IMR-90 (cell line): Measurements from ENCODE around the gene KRT6A. TPM values are rescaled to one million over a fixed set of nuclear protein-coding genes. Genes with fewer than 3 reads are reported as not detected.

Experiments used
- ATAC-seq: fragments of 200-7000 bp; cut with Tn5 transposase; 2 replicates; pipeline ENCODE4 v1.9.1; 2020; ENCODE audit warnings: low read depth, mild to moderate bottlenecking, moderate library complexity
- BruUV-seq: library from RNA; stranded (reverse); fragments of 400-500 nt; replicated peaks from 2 replicates; lab custom pipeline; 2021; lab: Mats Ljungman, UMichigan
- CTCF ChIA-PET: fragments of 300-600 bp; formaldehyde crosslinking; extraction: SDS; loops from one replicate; lab custom pipeline; 2021; ENCODE audit warnings: antibody characterized with exemption; lab: Yijun Ruan, JAX
- POLR2A ChIA-PET: fragments of 300-600 bp; sonication (Branson Sonifier 250); formaldehyde crosslinking; loops from one replicate; lab custom pipeline; 2022; ENCODE audit warnings: antibody characterized with exemption; ENCODE audit not compliant: unreplicated experiment; lab: Charles Lee
- DNase-seq: peaks from one replicate; pipeline ENCODE4 v3.0.0; 2013
- H2AFZ ChIP-seq: replicated peaks from 2 replicates; pipeline ENCODE3; 2013; ENCODE audit warnings: low read length, mild to moderate bottlenecking; ENCODE audit not compliant: poor library complexity
- H2AK5ac ChIP-seq: 2 replicates; pipeline ENCODE4 v1.6.1; 2013; ENCODE audit warnings: low read depth, low read length, inconsistent platforms
- H2AK9ac ChIP-seq: replicated peaks from 2 replicates; pipeline ENCODE3; 2013; ENCODE audit warnings: mild to moderate bottlenecking, low read depth, low read length, moderate library complexity; ENCODE audit not compliant: poor library complexity
- H2BK120ac ChIP-seq: 2 replicates; pipeline ENCODE4 v1.6.1; 2013; ENCODE audit warnings: low read depth, low read length, inconsistent platforms
- H2BK15ac ChIP-seq: 3 replicates; pipeline ENCODE4 v1.6.1; 2013; ENCODE audit warnings: low read depth, low read length, inconsistent platforms
- H2BK20ac ChIP-seq: 2 replicates; pipeline ENCODE4 v1.6.1; 2013; ENCODE audit warnings: low read depth, mild to moderate bottlenecking, inconsistent platforms, low read length, moderate library complexity
- H2BK5ac ChIP-seq: 2 replicates; pipeline ENCODE4 v1.6.1; 2013; ENCODE audit warnings: mild to moderate bottlenecking, low read depth, low read length, inconsistent platforms; ENCODE audit not compliant: poor library complexity, severe bottlenecking
- H3K14ac ChIP-seq: replicated peaks from 2 replicates; pipeline ENCODE4 v1.6.1; 2013; ENCODE audit warnings: low read depth, low read length, inconsistent platforms
- H3K18ac ChIP-seq: 2 replicates; pipeline ENCODE4 v1.6.1; 2013; ENCODE audit warnings: low read depth, low read length, control low read depth
- H3K23ac ChIP-seq: 2 replicates; pipeline ENCODE4 v1.6.1; 2013; ENCODE audit warnings: low read depth, low read length, inconsistent platforms
- H3K27ac ChIP-seq: 2 replicates; pipeline ENCODE4 v1.5.1; 2013; ENCODE audit warnings: mild to moderate bottlenecking, control low read depth, low read length; ENCODE audit not compliant: insufficient read depth
- H3K27me3 ChIP-seq: 2 replicates; pipeline ENCODE4 v1.6.1; 2013; ENCODE audit warnings: low read length; ENCODE audit not compliant: control insufficient read depth, insufficient read depth
- H3K36me3 ChIP-seq: 2 replicates; pipeline ENCODE4 v1.6.1; 2013; ENCODE audit warnings: low read length, mixed read lengths; ENCODE audit not compliant: control insufficient read depth, insufficient read depth
- H3K4ac ChIP-seq: 2 replicates; pipeline ENCODE4 v1.6.1; 2013; ENCODE audit warnings: low read depth, low read length, inconsistent platforms
- H3K4me1 ChIP-seq: 2 replicates; pipeline ENCODE4 v1.6.1; 2013; ENCODE audit warnings: low read length, mixed read lengths; ENCODE audit not compliant: control insufficient read depth, insufficient read depth
- H3K4me2 ChIP-seq: 2 replicates; pipeline ENCODE4 v1.6.1; 2013; ENCODE audit warnings: low read depth, mild to moderate bottlenecking, control low read depth, low read length, moderate library complexity
- H3K4me3 ChIP-seq: 2 replicates; pipeline ENCODE4 v1.5.1; 2013; ENCODE audit warnings: low read depth, mild to moderate bottlenecking, control low read depth, low read length, moderate library complexity; ENCODE audit not compliant: insufficient read depth
- H3K56ac ChIP-seq: 2 replicates; pipeline ENCODE4 v1.6.1; 2013; ENCODE audit warnings: low read length, inconsistent platforms; ENCODE audit not compliant: insufficient read depth; ENCODE audit errors: extremely low read depth
- H3K79me1 ChIP-seq, 2 experiments: 2 replicates each; pipeline ENCODE4 v1.6.1; 2013; ENCODE audit warnings: low read length in 2 of 2, inconsistent platforms in 1 of 2, low read depth in 1 of 2
- H3K9ac ChIP-seq: 2 replicates; pipeline ENCODE4 v1.6.1; 2013; ENCODE audit warnings: low read depth, low read length, control low read depth
- H3K9me1 ChIP-seq: 2 replicates; pipeline ENCODE4 v1.6.1; 2013; ENCODE audit warnings: low read length, inconsistent platforms; ENCODE audit not compliant: insufficient read depth
- H3K9me3 ChIP-seq: 2 replicates; pipeline ENCODE4 v1.6.1; 2013; ENCODE audit warnings: low read length; ENCODE audit not compliant: control insufficient read depth, insufficient read depth
- H4K20me1 ChIP-seq: 2 replicates; pipeline ENCODE4 v1.6.1; 2013; ENCODE audit warnings: low read length, inconsistent platforms; ENCODE audit not compliant: insufficient read depth
- H4K5ac ChIP-seq: 2 replicates; pipeline ENCODE4 v1.6.1; 2013; ENCODE audit warnings: mild to moderate bottlenecking, low read depth, low read length, control low read depth
- H4K8ac ChIP-seq, 2 experiments: 2 replicates each; pipeline ENCODE4 v1.6.1; 2013; ENCODE audit warnings: low read depth in 2 of 2, low read length in 2 of 2, control low read depth in 1 of 2, inconsistent platforms in 1 of 2
- H4K91ac ChIP-seq: 2 replicates; pipeline ENCODE4 v1.6.1; 2013; ENCODE audit warnings: low read depth, low read length, inconsistent platforms; ENCODE audit not compliant: insufficient read depth
- BHLHE40 ChIP-seq: fragments of 150-350 bp; IDR thresholded peaks from 2 replicates; pipeline ENCODE4 v1.6.1; 2016; ENCODE audit warnings: mild to moderate bottlenecking, low read depth, low read length
- CEBPB ChIP-seq: IDR thresholded peaks from 2 replicates; pipeline ENCODE4 v1.6.1; 2012; ENCODE audit warnings: low read depth, low read length, improper control_type of control experiment
- CHD1 ChIP-seq: IDR thresholded peaks from 2 replicates; pipeline ENCODE4 v1.6.1; 2012; ENCODE audit warnings: low read depth, low read length, improper control_type of control experiment
- CTCF ChIP-seq: conservative IDR thresholded peaks from 2 replicates; pipeline ENCODE4 v1.5.1; 2012; ENCODE audit warnings: mild to moderate bottlenecking, low read depth, low read length, improper control_type of control experiment
- FOS ChIP-seq: fragments of 150-350 bp; IDR thresholded peaks from 2 replicates; pipeline ENCODE4 v1.6.1; 2016; ENCODE audit warnings: low read depth, low read length
- MAFK ChIP-seq: IDR thresholded peaks from 2 replicates; pipeline ENCODE4 v1.6.1; 2012; ENCODE audit warnings: low read depth, low read length, improper control_type of control experiment
- MAZ ChIP-seq: IDR thresholded peaks from 2 replicates; pipeline ENCODE4 v1.6.1; 2012; ENCODE audit warnings: low read depth, mild to moderate bottlenecking, low read length, improper control_type of control experiment, moderate library complexity, borderline replicate concordance
- NFE2L2 ChIP-seq: fragments of 150-350 bp; IDR thresholded peaks from 2 replicates; pipeline ENCODE4 v1.6.1; 2016; ENCODE audit warnings: low read depth, mild to moderate bottlenecking, low read length
- POLR2A ChIP-seq: IDR thresholded peaks from 2 replicates; pipeline ENCODE4 v1.6.1; 2012; ENCODE audit warnings: mild to moderate bottlenecking, low read depth, low read length
- RAD21 ChIP-seq: IDR thresholded peaks from 2 replicates; pipeline ENCODE4 v1.6.1; 2012; ENCODE audit warnings: low read length, improper control_type of control experiment
- RCOR1 ChIP-seq: IDR thresholded peaks from 2 replicates; pipeline ENCODE4 v1.6.1; 2012; ENCODE audit warnings: mild to moderate bottlenecking, low read length, improper control_type of control experiment; ENCODE audit not compliant: insufficient replicate concordance
- RFX5 ChIP-seq: IDR thresholded peaks from 2 replicates; pipeline ENCODE4 v1.8.0; 2012; ENCODE audit warnings: low read depth, mild to moderate bottlenecking, low read length, moderate library complexity
- SMC3 ChIP-seq: fragments of 150-350 bp; IDR thresholded peaks from 2 replicates; pipeline ENCODE4 v1.6.1; 2016; ENCODE audit warnings: low read depth, mild to moderate bottlenecking, antibody characterized with exemption, low read length, moderate library complexity
- WGBS, 2 experiments: methylation state at CpG; one replicate each; pipeline versions ENCODE4 v1.1.5 to v1.1.7; 2013; ENCODE audit warnings: missing lambda C conversion rate in 2 of 2; ENCODE audit not compliant: insufficient read length in 1 of 2; ENCODE audit errors: extremely low coverage in 2 of 2; 5-methylcytosine and 5-hydroxymethylcytosine counted together
- dilution Hi-C: fragments of 300-500 bp; cut with HindIII; formaldehyde crosslinking; loops from one replicate; pipeline ENCODE4 v1.14.3; 2018; ENCODE audit warnings: low sequenced_read_pairs; ENCODE audit not compliant: unreplicated experiment
- in situ Hi-C: fragments of 300-500 bp; cut with MboI; formaldehyde crosslinking; loops from 3 replicates; pipeline ENCODE4 v1.14.3; 2019; ENCODE audit warnings: low sequenced_read_pairs, inconsistent platforms, mixed read lengths
- intact Hi-C: fragments of 100-400 bp; cut with micrococcal nuclease; formaldehyde crosslinking; loops from 2 replicates; pipeline ENCODE4 v1.10.0; 2022
- polyA plus RNA-seq, 3 experiments: library from polyadenylated mRNA; depleted of rRNA; stranded (reverse); fragments of >200 nt; gene quantifications; 2 replicates each; pipeline ENCODE4 v1.2.3, GENCODE V29; 2012; ENCODE audit warnings: low replicate concordance in 1 of 3
- total RNA-seq: library from RNA; depleted of rRNA; stranded (reverse); fragments of >200 nt; gene quantifications from 2 replicates; pipeline ENCODE4 v1.2.3, GENCODE V29; 2012
- TF ChIP-seq, protein P1 (sequence below): fragments of 150-350 bp; IDR thresholded peaks from 2 replicates; pipeline ENCODE4 v1.6.1; 2017; ENCODE audit warnings: mild to moderate bottlenecking, antibody characterized with exemption, low read length, low read depth
- TF ChIP-seq, protein P2 (sequence below): fragments of 150-350 bp; IDR thresholded peaks from 2 replicates; pipeline ENCODE4 v1.6.1; 2016; ENCODE audit warnings: low read depth, mild to moderate bottlenecking, low read length, moderate library complexity, borderline replicate concordance

KRT6A gene
- total and polyA plus RNA-seq, 2 of the 4 experiments (the other 2 are of a cell fraction) = not detected

DNA sequence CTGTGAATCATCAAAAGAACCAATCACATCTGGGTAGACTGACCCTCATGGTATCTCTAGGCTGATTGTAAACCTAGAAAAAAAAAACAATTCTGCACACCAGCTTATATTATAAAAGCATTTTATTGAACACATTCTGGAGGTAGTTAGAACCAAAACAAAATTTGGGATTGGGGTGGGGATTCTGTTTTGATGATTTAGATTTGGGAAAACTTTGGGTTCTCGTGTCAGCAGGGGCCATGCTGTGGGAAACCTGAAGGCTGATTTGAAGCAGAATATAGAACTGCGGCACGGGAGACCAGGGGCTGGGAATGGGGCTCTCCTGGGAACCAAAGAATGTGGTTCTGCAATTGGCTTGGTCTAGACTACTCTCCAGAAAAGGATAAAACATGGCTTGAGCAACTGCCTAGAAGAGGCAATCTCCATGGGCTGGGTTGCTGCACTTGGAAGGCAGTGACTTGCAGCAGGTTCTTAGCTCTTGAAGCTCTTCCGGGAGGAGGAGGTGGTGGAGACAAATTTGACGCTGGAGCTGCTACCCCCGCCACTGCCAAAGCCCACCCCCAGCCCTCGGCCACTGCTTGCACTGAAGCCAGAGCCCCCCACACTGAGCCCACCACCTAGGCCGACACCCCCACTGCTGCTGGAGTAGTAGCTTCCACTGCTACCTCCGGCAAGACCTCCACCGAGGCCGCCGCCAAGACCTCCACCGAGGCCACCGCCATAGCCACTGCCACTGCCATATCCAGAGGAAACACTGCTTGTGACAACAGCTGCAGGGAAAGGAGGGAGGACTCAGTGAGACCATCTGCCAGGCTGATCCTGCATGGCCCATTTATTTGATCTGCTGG lies 21.6 kb upstream of the KRT6A start:
- no peak overlapping the region for H3K4me3 ChIP-seq
- no peak overlapping the region for H3K4me2 ChIP-seq
- intact Hi-C loops = no loop called here
- BruUV-seq = no TSS peak
- no peaks in the 10 kb centered on the region for H3K79me1 ChIP-seq
- ChIA-PET POLR2A (no interaction called here), CTCF (no interaction called here)
- in situ Hi-C loops = no loop called here
- H3K9ac ChIP-seq = no peak overlapping the region
- no peak overlapping the region for H2BK20ac ChIP-seq
- H3K27me3 ChIP-seq = peaks cover 22% of the 10 kb centered on the region
- ATAC-seq (no peak), DNase-seq (no peak)
- no peaks in the 10 kb centered on the region for H3K4me1 ChIP-seq
- no peak overlapping the region for H2AK9ac ChIP-seq
- no peak overlapping the region for H3K56ac ChIP-seq
- H2AFZ ChIP-seq = no peak overlapping the region
- H3K4ac ChIP-seq = no peak overlapping the region
- WGBS, 2 experiments = 32% methylated on average over 3 of the region's 14 CpGs; no CpG with 5 or more reads in 1 of the 2 experiments
- H2AK5ac ChIP-seq = no peak overlapping the region
- no peaks in the 10 kb centered on the region for H3K36me3 ChIP-seq
- H2BK15ac ChIP-seq = no peak overlapping the region
- no peak overlapping the region for H4K5ac ChIP-seq
- no peak overlapping the region for H2BK5ac ChIP-seq
- no peak overlapping the region for H3K23ac ChIP-seq
- H4K91ac ChIP-seq = no peak overlapping the region
- no peaks in the 10 kb centered on the region for H3K9me1 ChIP-seq
- no peak overlapping the region for H3K27ac ChIP-seq
- no peak overlapping the region for H4K8ac ChIP-seq
- H3K9me3 ChIP-seq = no peaks in the 10 kb centered on the region
- H3K14ac ChIP-seq = no peak overlapping the region
- no peak overlapping the region for H3K18ac ChIP-seq
- H4K20me1 ChIP-seq = no peaks in the 10 kb centered on the region
- no peak overlapping the region for H2BK120ac ChIP-seq
- dilution Hi-C loops = no loop called here
- TF ChIP-seq FOS (no peak), CHD1 (no peak), CTCF (no peak), RFX5 (no peak), SMC3 (no peak), RCOR1 (no peak), BHLHE40 (no peak), POLR2A (no peak), CEBPB (no peak), MAZ (no peak), MAFK (no peak), NFE2L2 (no peak), RAD21 (no peak)
- TF ChIP-seq, protein P1, sequence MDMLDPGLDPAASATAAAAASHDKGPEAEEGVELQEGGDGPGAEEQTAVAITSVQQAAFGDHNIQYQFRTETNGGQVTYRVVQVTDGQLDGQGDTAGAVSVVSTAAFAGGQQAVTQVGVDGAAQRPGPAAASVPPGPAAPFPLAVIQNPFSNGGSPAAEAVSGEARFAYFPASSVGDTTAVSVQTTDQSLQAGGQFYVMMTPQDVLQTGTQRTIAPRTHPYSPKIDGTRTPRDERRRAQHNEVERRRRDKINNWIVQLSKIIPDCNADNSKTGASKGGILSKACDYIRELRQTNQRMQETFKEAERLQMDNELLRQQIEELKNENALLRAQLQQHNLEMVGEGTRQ = no peak
- TF ChIP-seq, protein P2, sequence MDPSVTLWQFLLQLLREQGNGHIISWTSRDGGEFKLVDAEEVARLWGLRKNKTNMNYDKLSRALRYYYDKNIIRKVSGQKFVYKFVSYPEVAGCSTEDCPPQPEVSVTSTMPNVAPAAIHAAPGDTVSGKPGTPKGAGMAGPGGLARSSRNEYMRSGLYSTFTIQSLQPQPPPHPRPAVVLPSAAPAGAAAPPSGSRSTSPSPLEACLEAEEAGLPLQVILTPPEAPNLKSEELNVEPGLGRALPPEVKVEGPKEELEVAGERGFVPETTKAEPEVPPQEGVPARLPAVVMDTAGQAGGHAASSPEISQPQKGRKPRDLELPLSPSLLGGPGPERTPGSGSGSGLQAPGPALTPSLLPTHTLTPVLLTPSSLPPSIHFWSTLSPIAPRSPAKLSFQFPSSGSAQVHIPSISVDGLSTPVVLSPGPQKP = no peak
